ENCODE data around the gene MAMDC4.

DNA sequence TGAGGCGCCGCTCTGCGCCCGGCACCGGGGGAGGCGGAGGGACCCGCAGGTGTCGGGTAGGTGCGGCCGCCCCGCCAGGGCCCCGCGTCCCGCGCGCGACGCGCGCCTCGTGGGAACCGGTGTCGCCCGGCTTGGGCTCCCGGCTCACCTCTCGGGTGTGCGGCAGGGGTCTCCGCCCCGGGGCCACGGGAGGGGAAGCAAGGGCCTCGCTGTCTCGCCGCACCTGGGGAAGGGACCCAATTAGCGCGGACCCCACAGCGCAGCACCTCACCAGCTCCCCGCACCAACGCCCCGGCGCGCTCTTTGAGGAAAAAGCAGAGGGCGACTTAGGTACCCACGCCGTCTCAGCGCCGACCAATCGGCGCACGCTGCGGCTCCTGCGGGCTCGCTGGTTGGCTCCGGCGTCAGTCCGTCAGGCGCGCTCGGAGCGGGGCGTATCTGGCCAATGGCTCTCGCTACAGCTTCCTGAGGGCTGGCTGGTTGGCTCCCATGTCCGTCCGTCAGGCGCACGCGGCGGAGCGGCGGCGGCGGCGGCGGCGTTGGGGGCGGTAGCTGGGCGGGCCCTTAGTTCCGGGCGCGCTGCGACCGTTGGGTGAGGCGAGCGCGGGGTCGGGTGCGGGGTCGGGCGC, 33.9 kb downstream of the MAMDC4 start, which contains the start of gene TRAF2:
- TF ChIP-seq POLR2AphosphoS5 (IDR thresholded peaks at IDR 0.05), result peak; percentile 89
- TF ChIP-seq, protein P1, sequence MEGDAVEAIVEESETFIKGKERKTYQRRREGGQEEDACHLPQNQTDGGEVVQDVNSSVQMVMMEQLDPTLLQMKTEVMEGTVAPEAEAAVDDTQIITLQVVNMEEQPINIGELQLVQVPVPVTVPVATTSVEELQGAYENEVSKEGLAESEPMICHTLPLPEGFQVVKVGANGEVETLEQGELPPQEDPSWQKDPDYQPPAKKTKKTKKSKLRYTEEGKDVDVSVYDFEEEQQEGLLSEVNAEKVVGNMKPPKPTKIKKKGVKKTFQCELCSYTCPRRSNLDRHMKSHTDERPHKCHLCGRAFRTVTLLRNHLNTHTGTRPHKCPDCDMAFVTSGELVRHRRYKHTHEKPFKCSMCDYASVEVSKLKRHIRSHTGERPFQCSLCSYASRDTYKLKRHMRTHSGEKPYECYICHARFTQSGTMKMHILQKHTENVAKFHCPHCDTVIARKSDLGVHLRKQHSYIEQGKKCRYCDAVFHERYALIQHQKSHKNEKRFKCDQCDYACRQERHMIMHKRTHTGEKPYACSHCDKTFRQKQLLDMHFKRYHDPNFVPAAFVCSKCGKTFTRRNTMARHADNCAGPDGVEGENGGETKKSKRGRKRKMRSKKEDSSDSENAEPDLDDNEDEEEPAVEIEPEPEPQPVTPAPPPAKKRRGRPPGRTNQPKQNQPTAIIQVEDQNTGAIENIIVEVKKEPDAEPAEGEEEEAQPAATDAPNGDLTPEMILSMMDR (IDR thresholded peaks at IDR 0.05), result peak in 1 of 4 experiments; percentile 40

Measured in prostate gland (tissue), 2 donors.